Measurements from ENCODE around the gene SLC27A2.
"Not testable (repeated sequence)": the region's sequence is repeated elsewhere in the genome, so short reads cannot be mapped to it uniquely, and the experiment has no call there.

The SLC27A2 gene
- 1.1 reads per million for total RNA-seq

DNA sequence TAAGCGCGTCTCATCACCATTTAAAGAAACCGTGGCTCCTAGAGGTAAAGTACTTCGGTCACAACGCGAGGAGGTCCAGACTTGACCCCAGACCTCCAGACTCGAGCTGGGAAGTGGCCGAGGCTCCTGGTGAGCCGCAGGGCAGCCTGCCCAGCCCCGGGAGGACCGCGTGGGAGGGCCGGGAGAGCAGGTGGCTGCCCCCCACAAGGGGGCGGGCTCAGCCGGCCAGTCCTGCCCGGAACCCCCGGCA lies at the start of gene SLC27A2:
SLC27A2 (plus strand) TSS at position 228 of the 250 bp plus-strand sequence. CDS start 232 bp downstream, outside the sequence.
- no peak for DNase-seq

DNA sequence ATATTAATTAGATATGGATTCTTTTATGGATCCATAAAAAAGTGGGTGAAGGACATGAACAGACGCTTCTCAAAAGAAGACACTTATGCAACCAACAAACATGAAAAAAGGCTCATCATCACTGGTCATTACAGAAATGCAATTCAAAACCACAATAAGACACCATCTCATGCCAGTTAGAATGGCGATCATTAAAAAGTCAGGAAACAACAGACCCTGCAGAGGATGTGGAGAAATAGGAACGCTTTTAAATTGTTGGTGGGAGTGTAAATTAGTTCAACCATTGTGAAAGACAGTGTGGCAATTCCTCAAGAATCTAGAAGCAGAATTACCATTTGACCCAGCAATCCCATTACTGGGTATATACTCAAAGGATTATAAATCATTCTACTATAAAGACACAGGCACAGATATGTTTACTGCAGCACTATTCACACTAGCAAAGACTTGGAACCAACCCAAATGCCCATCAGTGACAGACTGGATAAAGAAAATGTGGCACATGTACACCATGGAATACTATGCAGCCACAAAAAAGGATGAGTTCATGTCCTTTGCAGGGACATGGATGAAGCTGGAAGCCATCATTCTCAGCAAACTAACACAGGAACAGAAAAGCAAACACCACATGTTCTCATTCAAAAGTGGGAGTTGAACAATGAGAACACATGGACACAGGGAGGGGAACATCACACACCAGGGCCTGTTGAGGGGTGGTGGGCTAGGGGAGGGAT lies 49.6 kb upstream of the SLC27A2 start:
- not testable (repeated sequence) for DNase-seq

DNA sequence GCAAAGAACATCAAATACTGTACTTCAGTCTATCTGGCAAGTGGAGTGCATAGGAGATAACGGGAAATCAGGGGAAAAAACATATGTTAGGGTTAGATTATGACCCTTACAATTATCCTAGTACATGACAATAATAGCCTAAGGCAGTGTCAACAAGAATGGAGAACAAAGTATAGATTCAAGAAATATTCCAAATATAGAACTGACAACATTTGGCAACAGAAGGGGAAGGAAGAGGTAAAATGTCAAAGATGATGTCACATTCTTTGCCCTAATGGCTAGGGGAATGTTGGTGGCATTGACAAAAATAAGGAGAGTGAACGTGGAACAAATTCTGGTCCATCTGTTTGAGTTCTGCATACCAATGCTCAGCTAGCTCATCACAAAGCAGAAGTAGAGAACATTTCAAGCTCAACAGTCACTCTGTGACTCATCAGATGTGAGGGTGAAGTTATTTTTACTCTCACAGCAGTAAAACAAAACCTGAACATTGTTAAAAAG lies 47.4 kb upstream of the SLC27A2 start:
- no peak for DNase-seq

DNA sequence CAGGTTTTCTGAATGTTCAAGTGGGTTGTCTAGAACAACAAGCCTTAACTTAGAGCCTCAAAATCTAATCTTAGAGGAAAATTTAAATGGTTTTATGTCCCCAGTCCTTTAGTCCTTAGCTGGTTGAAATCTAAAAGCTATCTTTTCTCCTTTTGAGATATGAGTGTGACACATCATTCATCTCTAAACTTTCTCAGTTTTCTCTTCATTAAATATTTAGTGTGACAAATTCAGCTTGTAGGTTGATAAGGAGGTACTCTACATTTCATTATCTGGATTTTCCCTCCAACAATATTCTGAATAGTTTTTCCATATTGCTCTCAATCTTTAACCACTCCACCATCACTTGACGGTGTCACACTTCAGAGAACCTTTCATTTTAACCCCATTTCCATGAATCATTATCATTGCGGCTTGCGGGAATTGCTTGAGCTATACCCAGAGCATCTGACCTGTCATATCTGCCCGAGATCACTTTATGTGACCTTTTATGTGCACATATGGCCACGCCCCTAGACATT lies 46.9 kb upstream of the SLC27A2 start:
- DNase-seq: no peak

DNA sequence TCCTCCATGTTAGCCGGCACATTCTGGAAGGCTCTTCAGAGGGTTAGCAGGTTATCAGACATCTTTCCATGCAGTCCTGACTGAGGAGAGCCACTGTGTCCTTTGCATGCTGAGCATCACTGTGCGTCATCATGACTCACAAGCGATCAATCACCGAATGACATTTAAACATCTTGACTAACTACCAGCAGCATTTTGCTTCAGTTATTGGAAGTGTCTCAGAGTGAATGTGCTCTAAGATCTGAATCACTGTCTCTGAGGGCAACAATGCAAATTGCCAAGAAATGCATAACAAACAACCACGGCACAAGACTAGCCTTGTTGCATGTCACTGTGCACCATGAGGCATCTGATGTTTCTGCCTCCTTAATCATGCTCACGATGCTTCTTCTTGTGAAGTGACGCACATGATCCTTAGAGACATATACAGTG lies 44.6 kb upstream of the SLC27A2 start:
- DNase-seq: no peak

DNA sequence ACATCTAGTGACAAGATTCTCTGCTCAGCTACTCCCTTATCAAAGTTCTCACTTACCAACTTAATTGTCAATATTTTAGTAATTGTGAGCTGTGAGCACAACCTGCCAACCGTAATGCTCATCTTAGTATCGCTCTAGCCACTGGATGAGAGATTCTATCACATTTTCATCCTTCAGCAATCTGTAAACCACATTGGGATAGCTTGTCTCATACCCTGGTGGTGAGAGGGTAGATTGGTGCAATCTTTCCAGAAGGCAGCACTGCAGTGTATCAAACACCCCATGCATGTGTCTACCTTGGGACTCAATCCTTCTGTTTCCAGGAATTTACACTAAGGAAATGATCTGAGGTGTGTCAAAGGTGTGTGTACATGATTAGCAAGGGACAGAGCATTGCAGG lies 44.1 kb upstream of the SLC27A2 start:
- DNase-seq: no peak

DNA sequence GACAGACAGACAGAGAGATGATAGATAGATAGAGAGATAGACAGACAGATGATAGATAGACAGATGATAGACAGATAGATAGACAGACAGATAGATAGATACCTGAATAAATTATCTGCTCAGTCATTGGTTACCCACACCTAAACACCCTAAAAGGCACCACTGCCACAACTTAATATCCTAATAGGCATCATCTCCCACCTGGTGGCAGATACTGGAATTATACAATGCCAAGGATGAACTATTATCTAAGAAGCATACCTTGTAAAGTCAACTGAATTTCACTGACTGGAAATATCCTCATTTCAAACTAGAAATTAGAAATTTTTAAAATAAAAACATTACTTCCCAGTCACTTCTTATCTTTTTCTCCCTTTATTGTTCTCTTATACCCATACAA lies 43.6 kb upstream of the SLC27A2 start:
- DNase-seq: no peak

DNA sequence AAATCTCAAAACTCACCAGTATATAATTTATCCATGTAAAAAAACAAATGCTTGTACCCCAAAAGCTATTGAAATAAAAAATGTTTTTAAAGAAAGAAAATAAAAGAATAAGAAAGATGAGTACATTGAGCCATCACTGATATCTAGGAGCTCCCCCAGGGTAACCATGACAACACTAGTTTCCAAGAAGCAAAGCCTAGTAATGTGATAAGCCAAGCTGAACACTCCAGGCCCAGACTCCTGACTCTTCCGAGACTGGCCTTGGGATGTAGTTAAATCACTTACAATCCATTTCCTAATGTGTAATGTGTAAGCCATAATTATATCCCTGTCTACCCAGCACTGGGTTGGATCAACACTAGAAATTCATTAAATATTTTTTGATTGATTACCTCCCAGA lies 41.9 kb upstream of the SLC27A2 start:
- no peak for DNase-seq

DNA sequence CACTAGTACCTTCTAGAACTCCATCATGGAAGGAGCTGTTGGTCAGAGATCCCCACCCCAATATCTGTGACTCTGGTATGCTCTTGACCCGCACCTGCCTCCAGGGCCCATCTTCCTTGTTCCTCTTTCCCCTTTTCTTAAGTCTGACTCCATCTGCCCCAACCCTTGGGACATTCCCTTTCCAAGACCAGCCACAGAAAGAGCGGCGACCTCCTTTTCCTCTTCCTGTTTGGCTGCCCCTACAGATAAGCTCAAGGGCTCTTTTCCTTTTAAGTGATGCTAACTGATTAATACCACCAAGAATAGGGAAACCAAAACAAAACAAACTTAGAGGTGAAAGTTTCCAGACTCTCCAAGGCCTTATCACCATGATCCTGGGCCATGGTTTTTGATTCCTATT lies 41.0 kb upstream of the SLC27A2 start:
- no peak for DNase-seq

DNA sequence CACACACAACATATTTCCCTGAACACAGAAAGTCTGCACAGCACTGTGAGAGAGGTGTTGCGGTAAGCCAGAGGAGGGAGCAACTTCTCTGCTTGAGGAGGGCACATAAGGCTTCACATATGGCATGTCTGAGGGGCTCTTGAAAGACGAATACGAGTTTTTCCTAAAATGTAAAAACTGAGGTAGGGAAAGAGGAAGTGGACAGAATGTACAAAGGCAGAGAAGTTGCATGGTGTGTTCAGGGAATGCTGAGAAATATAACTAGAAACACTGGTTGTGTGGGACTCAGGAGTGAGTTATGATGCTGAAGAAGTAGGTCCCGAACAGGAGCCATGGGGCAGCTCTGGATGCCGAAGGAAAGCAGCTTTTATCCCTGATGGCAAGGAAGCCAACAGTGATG lies 40.1 kb upstream of the SLC27A2 start:
- no peak for DNase-seq

DNA sequence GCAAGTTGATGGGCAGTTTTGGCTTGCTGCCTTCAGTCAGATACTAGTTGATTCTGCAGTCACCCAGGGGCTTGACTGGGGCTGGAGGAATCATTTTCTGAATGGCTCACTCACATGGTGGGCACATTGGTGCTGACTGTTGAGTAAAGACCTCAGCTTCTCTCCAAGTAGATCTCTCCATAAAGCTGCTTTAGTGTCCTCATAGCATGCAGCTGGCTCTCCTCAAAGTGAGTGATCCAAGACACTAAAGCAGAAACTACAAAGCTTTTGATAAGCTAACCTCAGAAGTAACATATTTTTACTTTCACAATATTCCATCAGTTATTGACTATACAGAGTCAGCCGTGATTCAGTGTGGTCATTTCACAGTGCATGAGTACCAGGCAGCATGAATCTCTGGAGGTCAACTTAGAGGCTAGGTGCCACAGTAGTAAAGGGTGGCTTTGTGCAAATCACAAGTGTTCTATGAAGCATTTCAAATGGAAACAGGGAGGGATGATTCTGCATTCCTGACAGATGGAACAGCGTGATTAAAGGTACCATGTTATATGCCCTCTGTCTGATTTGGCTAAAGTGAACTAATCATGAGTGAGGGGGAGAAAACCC lies 38.6 kb upstream of the SLC27A2 start:
- no peak for DNase-seq

DNA sequence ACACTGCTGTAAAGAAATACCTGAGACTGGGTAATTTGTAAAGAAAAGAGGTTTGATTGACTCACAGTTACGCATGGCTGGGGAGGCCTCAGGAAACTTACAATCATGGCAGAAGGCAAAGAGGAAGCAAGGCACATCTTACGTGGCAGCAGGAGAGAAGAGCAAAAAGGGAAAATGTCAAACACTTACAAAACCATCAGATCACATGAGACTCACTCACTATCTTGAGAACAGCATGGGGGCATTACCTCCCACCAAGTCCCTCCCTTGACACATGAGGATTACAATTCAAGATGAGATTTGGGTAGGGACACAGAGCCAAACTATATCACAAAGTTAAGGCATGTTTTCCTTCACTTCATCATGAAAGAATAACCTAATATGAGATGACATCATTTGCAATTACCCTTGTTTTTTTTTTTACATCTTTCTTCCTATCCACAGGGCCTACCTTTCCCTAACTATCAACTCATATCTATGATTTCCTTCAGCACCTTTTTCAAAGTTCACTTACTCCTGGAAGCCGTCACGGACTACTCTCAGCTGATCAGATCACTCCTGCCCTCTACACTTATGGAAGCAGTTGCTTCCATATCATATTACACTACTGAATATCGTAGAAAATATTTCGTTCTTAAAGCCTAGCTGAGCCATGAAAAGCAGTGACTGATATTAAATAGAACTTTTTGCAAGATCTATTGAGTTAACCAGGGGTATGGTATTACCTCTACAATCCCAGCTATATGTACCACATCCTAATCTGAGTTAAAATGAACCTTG lies 37.5 kb upstream of the SLC27A2 start:
- no peak for DNase-seq

DNA sequence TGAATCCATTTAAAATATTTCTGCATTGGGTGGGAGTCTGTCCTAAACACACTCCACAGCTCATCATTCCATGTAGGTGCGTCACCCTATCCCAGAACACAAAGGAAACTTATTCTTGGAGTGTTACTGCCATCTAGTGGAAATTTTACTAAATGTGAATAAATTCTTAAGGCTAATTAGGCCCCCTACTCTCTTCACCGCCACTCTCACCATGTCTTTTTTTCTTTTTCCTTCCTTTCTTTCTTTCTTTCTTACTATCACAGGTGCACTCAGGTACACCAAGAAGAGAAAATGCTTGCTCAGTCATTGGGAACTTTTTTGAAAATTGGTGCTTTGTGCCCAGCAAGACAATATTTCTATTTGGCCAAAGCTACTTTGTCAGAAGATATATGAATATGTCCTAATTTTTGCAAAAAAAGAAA lies 36.5 kb upstream of the SLC27A2 start:
- DNase-seq: no peak

DNA sequence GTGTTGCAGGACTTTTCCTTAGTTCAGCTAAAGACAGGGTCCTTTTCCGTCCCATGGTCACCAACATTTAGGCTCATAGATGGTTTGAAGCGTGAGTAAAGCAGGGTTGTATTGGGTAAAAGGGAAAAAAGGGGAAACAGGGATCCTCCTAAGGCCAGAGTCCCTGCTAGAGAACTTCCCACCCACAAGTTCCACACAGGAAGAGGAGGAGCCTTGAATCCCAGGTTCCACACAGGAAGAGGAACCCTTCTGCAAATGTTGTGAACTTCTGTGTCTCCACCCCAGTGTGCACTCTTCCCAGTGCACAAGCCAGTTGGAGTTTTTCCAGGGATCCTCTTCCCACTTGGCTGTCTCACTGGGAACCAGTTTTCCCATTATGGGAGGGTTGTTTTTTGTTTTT lies 35.4 kb upstream of the SLC27A2 start:
- DNase-seq: no peak

DNA sequence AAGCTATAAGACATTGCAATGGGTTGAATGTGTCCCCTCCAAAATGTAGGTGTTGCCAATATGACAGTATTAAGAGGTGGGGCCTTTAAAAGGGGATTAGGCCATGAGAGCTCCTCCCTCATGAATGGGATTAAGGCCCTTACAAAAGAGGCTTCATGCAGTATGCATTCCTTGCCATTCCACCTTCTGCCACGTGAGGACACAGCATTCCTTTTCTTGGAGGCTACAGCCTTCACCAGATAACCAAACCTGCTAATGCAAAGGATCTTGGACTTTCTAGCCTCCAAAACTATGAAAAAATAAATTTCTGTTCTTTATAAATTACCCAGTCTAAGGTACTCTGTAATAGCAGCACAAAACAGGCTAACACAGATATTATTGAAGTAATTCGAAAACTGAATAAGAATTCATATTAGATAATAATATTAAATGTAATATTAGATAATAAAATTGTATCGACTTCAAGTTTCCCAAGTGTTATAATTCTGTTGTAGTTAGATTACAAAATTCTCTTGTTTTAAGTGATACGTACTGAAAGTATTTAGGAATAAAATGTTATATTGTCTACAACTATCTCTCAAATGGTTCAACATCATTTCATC lies 33.5 kb upstream of the SLC27A2 start:
- DNase-seq: no peak

DNA sequence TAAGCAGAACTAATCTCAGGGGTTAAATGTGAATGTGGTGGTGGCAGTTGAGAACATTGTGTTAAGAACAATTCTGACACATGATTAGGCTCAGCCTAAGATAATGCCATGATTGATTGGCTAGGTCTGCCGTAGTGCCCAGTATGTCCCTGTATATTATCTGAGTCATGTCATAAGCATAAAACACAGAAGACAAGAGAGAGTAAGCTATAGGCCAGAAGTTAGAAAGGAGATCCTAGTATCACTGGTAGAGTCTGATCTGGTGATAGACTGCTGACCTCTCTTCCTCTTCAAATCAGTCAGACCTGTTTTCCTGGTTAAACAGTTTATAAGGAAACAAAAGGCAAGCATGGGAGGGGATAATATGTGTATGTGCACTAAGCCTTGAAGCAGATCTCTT lies 32.9 kb upstream of the SLC27A2 start:
- DNase-seq: no peak

DNA sequence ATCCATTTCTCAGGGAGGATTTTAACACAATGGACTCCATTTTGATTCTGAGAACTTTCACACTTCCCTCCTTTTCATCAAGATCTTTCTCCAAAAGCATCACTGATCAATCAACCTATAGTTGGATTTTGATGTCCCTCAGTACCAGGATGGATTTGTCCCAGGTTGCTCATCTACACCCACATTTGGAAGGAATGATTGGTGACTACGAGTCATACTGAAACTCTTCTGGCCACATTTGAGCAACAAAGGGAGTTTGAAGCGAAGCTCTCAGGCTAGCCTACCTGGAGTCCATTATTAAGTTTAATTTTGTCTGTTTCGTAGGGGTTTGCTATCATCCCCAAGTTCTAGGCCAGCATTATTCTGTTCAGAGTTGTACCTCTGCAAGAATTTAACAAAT lies 31.6 kb upstream of the SLC27A2 start:
- DNase-seq: no peak

DNA sequence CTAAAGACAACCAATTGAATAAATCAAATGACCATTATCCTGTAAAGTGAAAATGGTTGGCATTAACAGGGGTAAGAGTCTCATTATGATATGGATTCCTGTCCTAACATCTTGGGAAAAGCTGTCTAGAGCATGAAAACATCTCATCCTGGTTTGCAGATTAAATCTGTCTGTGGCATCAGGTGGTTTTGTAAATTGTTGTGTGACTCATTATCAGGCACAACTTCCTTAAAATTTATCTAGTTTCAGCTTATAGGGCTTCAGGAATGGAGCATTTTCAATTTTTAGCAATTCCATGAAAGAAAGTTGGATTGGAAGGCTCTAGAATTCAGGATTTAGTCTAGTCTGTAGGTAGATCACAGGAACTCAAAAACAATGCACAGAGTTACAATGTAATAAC lies 31.1 kb upstream of the SLC27A2 start:
- no peak for DNase-seq

DNA sequence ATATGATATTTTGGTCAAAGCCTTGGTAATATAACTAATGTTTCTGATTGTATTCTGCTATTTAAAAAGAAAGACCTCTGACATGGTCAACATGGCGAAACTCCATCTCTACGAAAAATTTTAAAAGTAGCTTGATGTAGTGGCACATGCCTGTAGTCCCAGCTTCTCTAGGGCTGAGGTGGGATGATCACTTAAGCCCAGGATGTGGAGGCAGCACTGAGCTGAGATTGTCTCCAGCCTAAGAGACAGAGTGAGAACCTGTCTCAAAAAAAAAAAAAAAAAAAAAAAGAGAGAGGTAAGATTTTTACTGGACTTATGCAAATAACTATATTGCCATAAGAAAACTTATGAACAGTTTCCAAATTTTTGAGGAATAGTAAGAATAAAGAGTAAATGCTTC lies 30.5 kb upstream of the SLC27A2 start:
- no peak for DNase-seq

DNA sequence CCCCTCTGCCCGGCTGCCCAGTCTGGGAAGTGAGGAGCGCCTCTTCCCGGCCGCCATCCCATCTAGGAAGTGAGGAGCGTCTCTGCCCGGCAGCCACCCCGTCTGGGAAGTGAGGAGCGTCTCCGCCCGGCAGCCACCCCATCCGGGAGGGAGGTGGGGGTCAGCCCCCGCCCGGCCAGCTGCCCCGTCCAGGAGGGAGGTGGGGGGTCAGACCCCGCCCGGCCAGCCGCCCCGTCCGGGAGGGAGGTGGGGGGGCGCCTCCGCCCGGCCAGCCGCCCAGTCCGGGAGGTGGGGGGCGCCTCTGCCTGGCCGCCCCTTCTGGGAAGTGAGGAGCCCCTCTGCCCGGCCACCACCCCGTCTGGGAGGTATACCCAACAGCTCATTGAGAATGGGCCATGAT lies 23.8 kb upstream of the SLC27A2 start:
- not testable (repeated sequence) for DNase-seq

DNA sequence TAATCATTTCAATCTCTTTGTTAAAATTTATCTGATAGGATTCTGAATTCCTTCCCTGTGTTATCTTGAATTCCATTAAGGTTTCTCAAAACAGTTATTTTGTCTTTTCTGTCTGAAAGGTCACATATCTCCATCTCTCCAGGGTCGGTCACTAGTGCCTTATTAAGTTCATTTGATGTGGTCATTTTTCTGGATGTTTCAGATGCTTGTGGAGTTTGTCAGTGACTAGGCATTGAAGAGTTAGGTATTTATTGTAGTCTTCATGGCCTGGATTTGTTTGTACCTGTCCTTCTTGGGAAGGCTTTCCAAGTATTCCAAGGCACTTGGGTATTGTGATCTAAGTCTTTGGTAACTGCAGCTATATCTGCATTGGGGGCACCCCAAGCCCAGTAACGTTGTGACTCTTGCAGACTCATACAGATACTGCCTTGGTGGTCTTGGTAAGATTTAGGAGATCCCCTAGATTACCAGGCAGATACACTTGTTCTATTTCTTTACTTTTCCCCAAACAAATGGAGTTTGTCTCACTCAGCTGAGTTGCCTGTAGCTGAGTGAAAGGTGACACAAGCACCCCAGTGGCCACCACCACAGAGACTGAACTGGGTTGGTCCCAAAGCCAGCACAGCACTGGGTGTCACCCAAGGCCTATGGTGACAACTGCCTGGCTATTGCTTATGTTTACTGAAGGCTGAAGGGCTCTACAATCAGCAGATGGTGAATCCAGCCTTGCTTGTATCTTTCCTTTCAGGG lies 18.9 kb upstream of the SLC27A2 start:
- no peak for DNase-seq

DNA sequence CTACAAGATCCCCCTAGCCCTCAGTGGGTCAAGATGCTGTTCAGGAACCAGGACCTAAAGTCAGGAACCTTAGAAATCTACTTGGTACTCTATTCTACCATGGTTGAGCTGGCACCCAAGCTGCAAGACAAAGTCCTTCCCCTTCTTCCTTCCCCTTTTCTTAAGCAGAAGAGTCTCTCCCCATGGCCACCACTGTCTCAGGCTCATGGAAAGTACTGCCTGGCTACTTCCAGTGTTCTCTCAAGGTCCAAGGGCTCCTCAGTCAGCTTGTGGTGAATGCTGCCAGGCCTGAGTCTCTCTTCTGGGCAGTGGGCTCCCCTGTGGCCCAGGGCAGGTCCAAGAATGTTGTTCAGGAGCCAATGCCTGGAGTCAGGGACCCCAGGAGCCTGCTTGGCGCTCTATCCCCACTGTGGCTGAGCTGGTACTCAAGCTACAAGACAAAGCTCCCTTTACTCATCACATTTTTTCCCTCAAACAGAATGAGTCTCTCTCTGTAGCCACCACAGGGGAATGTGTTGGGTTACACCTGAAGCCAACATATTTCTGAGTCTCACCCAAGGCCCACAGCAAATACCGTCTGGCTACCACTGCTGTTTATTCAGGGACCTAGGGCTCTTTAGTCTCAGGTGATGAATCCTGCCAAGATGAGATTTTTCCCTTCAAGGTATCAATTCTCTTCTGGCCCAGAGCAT lies 18.1 kb upstream of the SLC27A2 start:
- no peak for DNase-seq
